Left renal pelvis (tissue), 4 donors: ENCODE results near the gene SNTG2. TPM values are rescaled to one million over a fixed set of nuclear protein-coding genes. Genes with fewer than 3 reads are reported as not detected.

Source experiments
- DNase-seq, 4 donors: peaks; one replicate each; pipeline ENCODE4 v3.0.0-alpha.2; 2013; ENCODE audit warnings: low read depth in 4 of 4, low spot score in 3 of 4
- polyA plus RNA-seq, 4 donors: library from polyadenylated mRNA; unstranded; fragments of 120-200 nt; gene quantifications; one replicate each; pipeline ENCODE4 v1.2.1, GENCODE V29; 2013; ENCODE audit not compliant: insufficient read length in 4 of 4

Gene SNTG2
- polyA plus RNA-seq, 4 donors: 1.8 to 2.5 (median 2.4) TPM

DNA sequence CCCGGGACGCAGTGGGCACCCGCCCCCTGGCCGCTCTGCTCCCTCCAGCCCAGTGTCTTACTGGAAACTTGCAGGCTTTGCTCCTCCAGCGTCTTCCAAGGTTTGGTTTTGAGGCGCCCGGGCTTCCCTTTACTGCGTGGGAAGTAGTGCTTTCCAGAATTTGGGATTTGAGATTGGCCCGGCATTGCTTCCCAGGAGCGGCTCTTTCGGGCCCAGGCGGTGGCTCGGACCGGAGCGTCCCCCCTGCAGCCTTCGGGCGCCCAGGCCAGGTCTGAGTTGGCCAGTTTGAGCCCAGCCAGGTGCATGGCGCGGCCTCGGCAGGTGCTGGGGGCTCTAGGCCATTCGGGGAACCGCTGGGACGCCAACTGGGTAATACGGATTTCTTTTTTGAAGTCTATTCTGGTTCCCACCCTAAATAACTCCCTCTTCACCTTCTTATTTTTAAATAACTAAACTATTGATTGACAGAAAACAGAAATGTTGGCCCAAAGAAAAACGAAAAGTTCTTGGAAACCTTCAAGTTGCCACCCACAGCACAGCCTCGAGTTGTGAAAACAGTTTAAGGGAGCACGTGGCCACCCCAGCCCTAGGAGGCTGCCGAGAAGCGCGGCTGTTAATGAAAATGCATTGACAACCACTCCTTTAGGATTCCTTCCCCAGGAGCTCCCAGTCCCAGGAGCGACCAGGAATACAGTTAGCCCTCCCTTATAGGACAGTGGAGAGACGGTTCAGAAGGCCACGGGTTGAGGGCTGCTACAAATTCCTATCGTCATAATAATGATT lies 766 bp downstream of the SNTG2 start:
- no peak for DNase-seq

DNA sequence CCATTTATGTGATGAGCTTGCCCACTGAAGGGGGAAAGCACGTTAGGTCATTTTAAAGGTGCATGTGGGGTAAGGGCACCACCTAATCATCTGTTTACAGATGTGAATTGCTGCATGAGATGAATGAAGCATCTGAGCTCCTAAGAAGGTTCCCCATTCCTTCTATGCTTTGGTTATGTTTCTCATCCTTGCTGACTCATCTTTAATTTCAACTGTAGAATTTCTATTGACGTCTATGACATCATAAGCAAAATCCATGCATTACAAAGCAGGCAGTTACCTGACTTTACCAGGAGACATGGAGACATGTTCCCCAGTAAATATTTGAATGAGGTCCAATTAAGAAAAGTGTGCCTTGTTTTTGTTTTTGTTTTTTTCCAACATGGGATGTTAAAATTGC lies 2.8 kb downstream of the SNTG2 start:
- DNase-seq: no peak

DNA sequence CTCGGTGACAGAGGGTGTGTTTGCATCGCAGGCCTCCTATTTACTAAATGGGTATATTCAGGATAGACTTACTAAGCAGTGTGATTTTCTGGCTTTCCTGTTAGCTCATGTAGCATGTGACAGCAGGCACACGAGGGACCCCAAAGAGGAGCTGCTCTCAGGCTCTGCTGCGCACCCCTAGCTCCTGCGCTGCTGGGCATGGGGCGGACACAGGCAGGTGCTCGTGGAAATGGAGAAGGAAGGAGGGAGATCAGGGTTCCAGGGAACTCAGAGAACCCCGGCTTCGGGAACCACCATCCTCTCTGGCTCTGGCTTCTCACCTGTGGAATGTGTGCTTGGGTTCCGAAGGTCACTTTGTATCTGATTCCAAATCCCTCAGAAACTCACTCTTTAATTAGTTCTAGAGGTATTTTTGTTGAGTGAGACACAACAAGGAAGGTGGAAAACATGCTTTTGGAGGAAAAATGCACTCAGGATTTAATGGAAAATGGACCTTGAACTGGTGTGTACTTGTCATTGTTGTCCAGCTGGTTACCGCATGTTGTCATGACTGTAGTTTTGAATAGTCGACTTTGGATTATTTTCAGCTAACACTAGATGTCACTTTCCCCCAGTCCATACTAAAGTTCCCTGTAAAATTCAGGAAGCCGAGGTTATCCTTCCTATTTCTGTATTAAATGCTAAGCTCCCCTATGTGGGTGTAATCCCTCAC lies 3.5 kb downstream of the SNTG2 start:
- no peak for DNase-seq

DNA sequence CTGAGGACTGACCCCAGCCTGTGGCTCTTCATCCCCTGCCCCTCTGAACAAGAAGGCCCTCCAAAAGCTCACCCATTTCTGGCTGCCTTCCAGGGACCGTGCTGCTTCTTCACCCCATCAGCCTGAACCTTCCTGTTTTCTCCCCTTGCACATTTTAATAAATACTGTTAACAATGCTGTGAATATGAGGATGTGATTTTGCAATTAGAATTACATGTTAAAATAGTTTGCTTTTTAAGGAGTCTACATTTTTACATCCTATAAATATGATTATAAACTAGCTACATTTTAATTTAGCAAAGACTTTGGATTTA lies 4.0 kb downstream of the SNTG2 start:
- DNase-seq: no peak

DNA sequence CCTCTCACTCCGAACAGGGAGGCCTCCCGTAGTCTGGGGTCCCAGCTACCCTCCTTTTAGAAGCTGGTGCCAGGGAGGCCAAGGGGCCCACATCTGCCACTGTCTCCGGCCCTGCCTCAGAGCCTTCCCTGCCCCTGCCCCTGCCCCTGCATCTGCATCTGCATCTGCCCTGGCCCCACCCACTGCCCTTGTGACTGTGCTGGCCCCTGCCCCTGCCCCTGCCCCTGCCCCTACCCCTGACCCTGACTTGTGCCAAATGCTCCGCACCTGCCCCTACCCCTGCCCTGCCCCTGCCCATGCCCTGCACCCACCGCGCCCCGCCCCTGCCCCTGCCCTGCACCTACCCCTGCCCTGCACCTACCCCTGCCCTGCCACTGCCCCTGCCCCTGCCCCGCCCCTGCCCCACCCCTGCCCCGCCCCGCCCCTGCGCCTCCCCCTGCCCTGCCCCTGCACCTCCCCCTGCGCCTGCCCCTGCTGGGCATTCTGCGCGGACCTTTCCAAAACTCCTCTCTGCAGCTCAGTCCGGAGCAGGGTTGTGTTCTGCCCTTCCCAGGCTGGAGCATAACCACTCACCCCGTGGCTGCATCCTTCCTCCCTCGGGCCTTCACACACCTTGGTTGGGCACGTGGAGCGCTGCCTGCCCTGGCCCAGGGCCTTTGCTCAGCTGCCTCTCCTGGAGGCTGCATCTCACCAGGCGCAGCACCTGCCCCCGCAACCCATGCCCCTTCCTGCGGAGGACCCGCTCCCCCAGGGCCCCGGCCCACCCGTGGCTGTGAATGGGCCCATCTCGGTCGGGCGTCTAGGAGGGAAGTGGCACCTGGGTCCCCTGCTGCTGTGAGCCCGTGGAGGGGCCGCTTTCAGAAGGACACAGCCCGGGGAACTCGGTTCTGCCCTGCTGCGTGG lies 5.4 kb downstream of the SNTG2 start:
- no peak for DNase-seq

DNA sequence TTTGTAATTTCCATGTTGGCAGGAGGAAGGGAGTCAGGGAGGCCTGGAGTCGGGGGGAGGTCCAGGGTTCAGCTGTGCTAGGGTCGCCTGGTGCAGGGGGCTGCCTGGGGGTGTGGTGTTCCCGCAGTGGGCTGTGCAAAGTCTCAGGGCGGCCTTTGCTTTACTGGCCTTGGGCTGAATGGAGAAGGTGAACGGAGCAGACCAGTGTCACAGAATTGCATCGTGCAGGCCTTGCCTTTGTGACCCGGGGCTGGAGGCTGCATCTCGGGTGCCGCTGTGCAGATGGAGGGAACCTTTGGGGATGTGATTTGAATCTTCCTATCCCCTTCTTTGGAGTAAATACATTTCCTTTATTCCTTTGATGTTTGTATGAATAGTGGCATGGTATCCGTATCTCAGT lies 8.8 kb downstream of the SNTG2 start:
- no peak for DNase-seq

DNA sequence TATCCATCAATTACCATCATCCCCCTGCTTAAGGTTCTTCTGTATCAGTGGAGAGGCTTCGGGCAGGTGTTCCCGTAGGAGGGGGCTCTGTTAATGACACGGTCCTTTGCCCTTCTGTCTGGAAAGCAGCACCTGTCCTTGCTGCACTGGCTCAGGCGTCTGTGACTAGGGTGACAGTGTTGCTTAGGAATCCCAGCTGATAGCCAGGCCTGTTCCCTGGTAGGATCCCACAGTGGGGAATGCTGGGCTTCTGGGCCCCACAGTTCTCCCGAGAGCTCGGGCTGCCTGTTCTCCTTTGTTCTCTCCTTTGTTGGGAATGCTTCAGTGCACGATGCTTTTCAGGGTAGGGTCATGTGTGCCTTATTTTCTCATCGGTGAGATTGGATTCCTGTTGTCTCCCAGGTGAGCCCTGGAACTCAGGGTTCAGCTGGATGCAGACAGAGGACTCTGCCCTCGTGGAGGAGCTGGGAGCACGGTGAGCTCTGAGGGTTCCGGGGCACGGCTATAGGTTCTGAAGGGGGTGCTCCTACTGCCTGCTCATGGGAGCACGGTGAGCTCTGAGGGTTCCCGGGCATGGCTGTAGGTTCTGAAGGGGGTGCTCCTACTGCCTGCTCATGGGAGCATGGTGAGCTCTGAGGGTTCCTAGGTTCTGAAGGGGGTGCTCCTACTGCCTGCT lies 9.6 kb downstream of the SNTG2 start:
- DNase-seq: no peak

DNA sequence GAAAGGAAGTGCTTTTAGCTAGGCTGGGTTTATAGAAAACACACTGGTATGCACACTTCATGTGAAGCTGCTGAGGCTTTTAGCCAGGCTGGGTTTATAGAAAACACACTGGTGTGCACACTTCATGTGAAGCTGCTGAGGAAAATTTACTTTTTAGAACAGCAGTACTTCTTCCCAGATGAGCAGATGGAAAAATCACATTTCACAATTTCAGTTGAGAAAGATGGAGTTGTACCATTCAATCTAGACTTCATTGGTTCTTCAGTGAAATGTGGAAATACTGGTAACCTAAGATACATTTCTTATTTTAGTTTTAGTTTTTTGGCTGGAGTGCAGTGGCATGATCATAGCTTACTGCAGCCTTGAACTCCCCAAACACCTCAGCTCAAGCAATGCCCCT lies 11.1 kb downstream of the SNTG2 start:
- no peak for DNase-seq

DNA sequence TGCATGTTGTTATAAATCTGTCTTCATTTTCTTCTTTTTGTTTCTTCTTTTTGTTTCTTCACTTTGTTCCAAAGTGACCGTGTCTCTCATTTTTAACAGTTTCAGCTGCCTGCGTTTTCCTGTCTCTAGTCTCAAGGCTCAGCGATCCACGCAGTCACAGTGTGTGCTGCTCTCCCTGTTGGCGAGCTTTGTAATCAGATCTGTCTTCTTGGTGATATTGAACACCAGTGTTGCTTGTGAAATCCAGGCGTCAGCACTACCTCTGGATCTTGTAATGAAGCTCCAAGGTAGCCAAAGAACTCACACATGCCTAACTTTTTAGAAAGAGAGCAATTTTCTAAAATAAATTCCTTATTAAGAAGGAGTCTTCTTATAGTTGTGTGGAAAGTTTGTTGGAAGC lies 13.2 kb downstream of the SNTG2 start:
- no peak for DNase-seq

DNA sequence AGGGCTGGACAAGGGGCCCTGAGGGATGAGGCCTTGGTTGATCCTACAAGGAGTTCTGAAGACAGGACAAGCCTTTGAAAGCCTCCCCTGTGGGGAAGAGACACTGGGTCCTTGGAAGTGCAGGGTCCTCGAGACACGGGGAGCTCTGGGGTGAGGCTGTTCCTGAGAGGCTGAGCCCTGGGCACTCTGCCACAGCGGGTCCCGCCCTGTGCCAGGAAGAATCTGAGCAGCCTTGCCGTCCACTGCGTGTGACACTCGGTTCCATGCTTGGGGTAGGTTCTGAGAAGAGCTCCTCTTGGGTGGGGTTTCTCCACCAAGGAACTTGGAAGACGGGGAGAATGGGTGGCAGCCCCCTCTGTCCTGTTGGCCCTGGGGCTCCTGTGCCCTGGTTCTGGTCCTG lies 13.9 kb downstream of the SNTG2 start:
- DNase-seq: no peak

DNA sequence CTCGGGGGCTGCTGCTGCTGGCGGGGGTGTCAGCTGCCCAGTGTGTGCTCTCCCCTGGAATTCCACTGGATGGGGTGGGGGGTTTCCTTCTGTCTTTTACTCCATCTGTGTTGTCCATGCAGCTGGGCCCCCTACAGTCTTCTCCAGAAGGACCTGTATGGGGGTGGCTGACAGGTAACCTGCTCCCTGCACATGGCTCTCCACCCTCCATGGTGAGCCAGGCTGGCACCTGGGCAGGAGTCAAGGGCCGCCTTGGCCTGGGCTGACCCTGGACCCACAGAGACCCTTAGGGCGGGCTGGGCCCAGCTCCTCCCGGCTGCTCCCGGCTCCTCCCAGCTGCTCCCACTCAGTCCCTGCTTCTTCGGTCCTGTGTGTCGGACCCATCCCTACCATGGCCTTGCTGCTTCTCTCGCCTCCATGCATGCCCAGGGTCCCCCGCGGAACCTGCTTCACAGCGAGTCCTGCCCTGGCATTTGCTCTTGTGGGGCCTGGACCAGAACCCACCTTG lies 15.0 kb downstream of the SNTG2 start:
- no peak for DNase-seq

DNA sequence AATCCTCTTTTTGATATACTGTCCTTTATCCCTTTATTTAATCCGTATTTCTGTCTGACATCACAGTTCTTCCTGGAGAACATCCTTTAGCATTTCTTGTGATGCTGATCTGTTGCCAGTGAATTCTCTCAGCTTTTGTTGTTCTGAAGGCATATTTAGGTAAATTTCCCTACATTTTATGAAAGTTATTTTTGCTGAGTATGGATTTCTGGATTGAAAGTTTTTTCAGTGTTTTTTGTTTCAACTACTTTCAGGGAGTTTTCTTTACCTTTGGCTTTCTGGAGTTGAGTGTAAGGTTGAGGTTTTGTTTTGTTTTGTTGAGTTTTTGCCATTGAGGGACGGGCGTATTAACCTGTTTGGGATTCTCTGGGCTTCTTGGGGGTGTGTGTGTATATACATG lies 22.5 kb downstream of the SNTG2 start:
- DNase-seq: no peak

DNA sequence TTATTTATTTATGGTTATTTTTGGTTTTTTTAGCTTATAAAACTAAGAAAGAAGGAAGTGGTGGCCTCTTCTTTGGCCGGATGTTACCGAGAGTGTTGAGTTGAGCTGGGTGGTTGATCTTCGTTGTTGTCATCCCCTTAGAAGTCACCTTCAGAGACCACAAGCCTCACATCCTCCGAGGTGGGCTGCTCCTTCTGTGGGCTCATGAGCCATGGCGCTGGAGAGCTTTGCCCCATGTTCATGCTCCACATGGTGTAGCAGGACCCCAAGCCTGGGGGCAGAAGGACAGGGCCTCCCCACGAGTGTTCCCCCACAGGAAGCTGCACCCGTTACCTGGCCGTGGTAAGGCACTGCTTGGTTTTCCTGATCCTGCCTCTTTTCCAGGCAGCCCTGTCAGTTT lies 23.4 kb downstream of the SNTG2 start:
- DNase-seq: no peak

DNA sequence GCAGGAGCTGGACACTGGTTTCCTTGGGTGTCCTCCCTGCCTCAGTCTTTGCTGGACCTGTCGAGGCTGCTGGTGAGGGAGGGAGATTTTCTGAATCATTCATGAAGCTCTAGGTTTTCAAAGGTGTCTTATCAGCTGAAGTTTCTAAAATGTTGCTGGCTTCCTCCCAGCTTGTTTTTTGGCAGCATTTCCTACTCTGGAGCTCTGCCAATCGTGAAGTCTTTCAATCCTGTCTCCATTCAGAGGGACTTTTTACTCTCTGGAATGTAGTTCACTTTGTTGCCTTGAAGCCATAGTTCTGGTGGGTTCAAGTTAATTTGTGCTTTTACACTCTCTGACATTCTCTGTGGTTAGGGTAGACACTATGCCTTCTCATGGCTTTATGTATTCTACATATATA lies 23.9 kb downstream of the SNTG2 start:
- DNase-seq: no peak

DNA sequence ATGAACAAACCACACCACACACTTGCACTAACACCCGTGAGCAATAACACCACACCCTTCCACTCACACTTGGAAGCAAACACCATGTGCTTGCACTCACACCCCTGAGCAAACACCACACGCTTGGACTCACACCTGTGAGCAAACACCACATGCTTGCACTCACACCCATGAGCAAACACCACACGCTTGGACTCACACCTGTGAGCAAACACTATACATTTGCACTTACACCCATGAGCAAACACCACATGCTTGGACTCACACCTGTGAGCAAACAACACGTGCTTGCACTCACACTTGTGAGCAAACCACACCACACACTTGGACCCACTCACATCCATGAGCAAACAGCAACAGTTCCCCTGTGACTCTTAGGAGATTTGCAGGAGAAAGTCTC lies 24.4 kb downstream of the SNTG2 start:
- DNase-seq: no peak

DNA sequence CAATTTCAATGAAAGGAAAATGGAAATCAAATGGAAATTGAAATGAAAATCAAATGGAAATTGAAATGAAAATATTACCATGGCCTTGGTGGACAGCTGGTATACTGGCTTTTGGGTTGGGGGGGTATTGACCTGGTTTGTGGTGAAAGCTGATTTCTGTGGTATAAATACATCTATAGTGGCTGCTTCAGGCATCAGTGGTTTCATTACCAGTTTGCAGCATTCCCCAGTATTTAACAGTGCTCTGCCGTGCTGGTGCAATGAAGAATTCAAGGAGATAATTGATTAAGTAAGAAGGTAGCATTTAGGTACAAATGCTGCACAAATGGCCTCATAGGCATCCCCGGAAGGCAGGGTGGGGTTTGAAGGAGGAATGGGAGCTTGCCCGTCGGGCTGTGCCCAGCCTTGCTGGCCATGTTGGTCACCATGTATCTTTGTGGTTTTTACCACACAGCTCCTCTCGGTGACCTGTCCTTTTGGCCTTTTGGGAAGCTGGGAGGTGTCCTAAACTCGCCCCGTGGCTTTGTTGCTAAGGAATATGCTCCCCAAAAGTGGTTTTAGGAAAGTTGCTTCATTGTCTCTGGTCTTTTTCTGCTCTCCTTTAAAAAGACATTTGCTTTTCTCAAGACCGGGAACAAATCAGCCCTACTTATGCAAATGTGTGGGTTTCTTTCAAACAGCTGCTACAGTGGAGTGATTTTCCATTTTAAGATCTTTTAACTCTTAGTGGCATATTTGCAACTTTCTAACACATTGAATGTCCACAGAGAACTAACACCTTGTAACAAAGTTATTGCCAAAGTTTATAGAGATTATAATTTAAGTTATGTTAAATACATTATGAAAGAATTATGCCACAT lies 28.6 kb downstream of the SNTG2 start:
- DNase-seq: no peak

DNA sequence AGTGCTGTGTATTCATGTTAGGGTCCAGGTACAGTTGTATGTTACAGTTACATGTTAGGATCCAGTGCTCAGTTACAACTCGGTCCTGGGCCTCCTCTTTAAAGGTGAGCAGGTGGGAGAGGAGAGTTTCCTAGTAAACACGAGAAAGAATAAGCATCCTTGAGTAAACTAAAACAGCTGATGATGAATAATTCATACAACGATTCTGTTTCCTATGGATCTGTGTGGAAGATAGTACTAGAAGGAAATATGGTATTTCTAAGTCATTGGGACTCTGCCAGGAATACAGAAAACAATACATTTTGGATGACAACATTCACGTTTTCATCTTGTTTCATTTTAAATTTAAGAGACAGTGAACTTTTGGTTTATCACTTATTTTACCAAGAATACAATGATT lies 29.5 kb downstream of the SNTG2 start:
- no peak for DNase-seq

DNA sequence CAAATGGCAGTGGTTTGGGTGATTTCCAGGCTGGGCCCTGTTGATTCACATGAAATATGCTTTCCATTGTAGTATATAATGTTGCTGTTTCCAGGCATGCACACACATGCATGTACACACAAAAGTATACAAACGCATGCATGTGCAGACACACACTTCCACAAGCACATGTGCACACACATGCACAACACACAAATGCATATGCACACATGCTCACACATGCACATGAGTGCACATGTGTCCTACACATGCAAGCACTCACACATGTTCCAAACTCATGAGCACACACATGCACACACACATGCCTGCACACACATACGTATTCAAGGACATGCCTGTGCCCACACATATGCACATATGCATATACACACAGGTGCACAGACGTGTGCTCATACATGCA lies 30.6 kb downstream of the SNTG2 start:
- no peak for DNase-seq

DNA sequence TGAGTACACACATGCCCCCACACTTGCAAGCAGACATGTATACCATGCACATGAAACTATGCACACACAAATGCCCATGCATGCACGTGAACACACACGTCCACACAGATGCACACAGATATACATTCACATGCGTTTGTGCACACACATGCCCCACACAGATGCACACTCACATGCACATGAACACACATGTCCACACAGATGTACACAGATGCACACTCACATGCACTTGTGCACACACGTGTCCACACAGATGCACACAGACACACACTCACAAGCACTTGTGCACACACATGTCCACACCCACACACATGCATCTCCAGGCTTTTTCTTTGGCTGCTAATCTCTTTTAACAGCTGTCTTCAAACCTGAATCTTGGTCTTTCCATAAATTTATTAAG lies 31.1 kb downstream of the SNTG2 start:
- DNase-seq: no peak

DNA sequence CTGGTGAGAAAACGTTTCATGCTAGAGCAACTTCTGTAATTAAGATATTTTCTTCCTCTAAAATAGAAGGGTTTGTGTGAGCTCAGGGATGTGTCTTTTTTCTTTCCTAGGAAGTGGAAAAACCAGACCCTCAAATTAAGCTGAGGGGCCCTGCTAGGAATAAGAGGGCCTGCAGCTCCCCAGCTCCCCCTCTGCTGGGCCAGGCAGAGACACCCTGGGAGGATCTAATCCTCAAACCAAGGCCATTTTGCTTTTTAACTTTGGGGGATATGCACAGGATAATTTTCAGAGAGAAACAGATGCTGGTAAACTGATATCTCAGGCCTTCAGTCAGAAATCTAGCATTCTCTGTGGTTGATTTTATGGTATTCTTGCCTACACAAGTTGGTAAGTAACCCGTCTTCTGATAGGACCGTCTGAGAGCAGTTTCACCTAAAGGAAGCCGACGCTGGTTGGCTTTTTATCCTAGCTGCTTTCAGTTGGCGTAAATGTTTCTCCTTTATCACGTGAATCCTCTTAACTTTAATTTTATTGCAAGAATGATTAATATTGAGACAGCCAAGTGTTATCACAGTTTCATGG lies 34.8 kb downstream of the SNTG2 start:
- DNase-seq: no peak
